ENCODE data around the gene PLEKHF1.
A peak's percentile ranks its signal among the peaks of the same experiment; 100 is the strongest.

Gene PLEKHF1

GRCh38 chr19:29662604-29663404 lies 2.5 kb upstream of the PLEKHF1 start:
- Histone ChIP-seq H3K4me3 (replicated peaks; ENCODE audit: insufficient read depth, low read length) (no peak overlapping the region), H3K27ac (replicated peaks) (no peak overlapping the region), H3K27me3 (ENCODE audit: insufficient read depth, poor library complexity, severe bottlenecking) (peaks cover 3% of the 10 kb centered on the region)
- TF ChIP-seq GABPA (IDR thresholded peaks at IDR 0.05; ENCODE audit: low read depth), result no peak
- TF ChIP-seq, protein P1, sequence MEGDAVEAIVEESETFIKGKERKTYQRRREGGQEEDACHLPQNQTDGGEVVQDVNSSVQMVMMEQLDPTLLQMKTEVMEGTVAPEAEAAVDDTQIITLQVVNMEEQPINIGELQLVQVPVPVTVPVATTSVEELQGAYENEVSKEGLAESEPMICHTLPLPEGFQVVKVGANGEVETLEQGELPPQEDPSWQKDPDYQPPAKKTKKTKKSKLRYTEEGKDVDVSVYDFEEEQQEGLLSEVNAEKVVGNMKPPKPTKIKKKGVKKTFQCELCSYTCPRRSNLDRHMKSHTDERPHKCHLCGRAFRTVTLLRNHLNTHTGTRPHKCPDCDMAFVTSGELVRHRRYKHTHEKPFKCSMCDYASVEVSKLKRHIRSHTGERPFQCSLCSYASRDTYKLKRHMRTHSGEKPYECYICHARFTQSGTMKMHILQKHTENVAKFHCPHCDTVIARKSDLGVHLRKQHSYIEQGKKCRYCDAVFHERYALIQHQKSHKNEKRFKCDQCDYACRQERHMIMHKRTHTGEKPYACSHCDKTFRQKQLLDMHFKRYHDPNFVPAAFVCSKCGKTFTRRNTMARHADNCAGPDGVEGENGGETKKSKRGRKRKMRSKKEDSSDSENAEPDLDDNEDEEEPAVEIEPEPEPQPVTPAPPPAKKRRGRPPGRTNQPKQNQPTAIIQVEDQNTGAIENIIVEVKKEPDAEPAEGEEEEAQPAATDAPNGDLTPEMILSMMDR (IDR thresholded peaks at IDR 0.05; ENCODE audit: insufficient read depth, low read length), result no peak
- TF ChIP-seq SPI1 (IDR thresholded peaks at IDR 0.05; ENCODE audit: borderline replicate concordance, low read depth), result no peak
- TF ChIP-seq POLR2AphosphoS5 (IDR thresholded peaks at IDR 0.05; ENCODE audit: low read depth), result no peak
- TF ChIP-seq REST (IDR thresholded peaks at IDR 0.05; ENCODE audit: insufficient replicate concordance, low read depth), result no peak
- no peak for DNase-seq (ENCODE audit: low read depth in 1 of 2, low spot score in 1 of 2)

GRCh38 chr19:29663861-29664752 lies 1.2 kb upstream of the PLEKHF1 start:
- no peak for DNase-seq (ENCODE audit: low read depth in 1 of 2, low spot score in 1 of 2)
- TF ChIP-seq REST (IDR thresholded peaks at IDR 0.05; ENCODE audit: insufficient replicate concordance, low read depth) (no peak), SPI1 (IDR thresholded peaks at IDR 0.05; ENCODE audit: borderline replicate concordance, low read depth) (no peak)
- Histone ChIP-seq H3K27ac (replicated peaks) (no peak overlapping the region), H3K27me3 (ENCODE audit: insufficient read depth, poor library complexity, severe bottlenecking) (peaks cover 3% of the 10 kb centered on the region), H3K4me3 (replicated peaks; ENCODE audit: insufficient read depth, low read length) (no peak overlapping the region)

DNA sequence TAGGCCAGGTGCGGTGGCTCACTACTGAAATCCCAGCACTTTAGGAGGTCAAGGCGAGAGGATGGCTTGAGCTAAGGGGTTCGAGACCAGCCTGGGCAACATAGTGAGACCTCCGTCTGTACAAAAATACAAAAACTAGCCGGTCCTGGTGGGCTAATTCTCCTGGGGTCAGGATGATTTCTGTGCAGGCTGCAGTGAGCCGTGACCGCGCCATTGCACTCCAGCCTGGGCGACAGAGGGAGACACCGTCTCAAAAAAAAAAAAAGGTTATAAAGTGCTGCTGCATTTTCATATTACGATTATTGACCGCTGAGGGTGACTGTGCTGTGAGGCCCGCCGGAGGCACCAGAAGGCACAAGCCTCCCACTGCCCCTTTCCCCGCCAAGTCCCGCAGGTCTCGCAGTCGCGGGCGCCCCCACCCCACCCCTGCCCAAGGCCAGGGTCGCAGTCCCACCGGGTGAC lies 477 bp upstream of the PLEKHF1 start:
- DNase-seq (ENCODE audit: low read depth in 1 of 2, low spot score in 1 of 2), result no peak
- TF ChIP-seq GABPA (IDR thresholded peaks at IDR 0.05; ENCODE audit: low read depth) (no peak), SPI1 (IDR thresholded peaks at IDR 0.05; ENCODE audit: borderline replicate concordance, low read depth) (no peak), POLR2AphosphoS5 (IDR thresholded peaks at IDR 0.05; ENCODE audit: low read depth) (no peak), REST (IDR thresholded peaks at IDR 0.05; ENCODE audit: insufficient replicate concordance, low read depth) (no peak)
- TF ChIP-seq, protein P1 (IDR thresholded peaks at IDR 0.05; ENCODE audit: insufficient read depth, low read length), result no peak
- Histone ChIP-seq H3K27me3 (ENCODE audit: insufficient read depth, poor library complexity, severe bottlenecking) (peaks cover 3% of the 10 kb centered on the region), H3K27ac (replicated peaks) (no peak overlapping the region), H3K4me3 (replicated peaks; ENCODE audit: insufficient read depth, low read length) (peak overlapping the region; percentile 52)
